Measurements from ENCODE around the gene LAD1. TPM values are rescaled to one million over a fixed set of nuclear protein-coding genes. Genes with fewer than 3 reads are reported as not detected.

The LAD1 gene
- total RNA-seq, 1 donor from 2014 or later = not detected

- intact Hi-C loops (cut with micrococcal nuclease) = no loop called here
Measured at GRCh38 chr1:201364808-201365105, 34.4 kb downstream of the LAD1 start.

DNA sequence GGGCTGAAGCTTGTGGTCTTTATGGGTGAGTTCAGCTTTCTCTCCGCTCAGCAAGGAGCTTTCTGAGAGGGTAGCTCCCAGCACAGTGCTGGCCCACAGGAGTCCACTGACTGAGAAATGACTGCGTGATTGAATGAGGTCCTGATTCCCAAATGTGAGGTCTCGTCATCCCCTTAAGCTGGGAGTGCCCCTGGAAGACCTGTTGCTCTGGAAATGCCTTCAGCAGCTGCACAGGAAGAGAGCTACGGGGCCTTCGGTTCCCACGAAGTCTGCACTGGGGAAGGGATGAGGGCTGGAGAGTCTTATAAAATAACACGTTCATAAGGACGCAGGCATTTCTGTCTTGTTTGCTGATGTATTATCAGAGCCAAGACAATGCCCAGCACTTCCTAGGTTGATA lies 35.7 kb downstream of the LAD1 start:
- intact Hi-C loops (cut with micrococcal nuclease) = no loop called here

GRCh38 chr1:201362906-201363305 lies 36.2 kb downstream of the LAD1 start:
- intact Hi-C loops (cut with micrococcal nuclease) = no loop called here

DNA sequence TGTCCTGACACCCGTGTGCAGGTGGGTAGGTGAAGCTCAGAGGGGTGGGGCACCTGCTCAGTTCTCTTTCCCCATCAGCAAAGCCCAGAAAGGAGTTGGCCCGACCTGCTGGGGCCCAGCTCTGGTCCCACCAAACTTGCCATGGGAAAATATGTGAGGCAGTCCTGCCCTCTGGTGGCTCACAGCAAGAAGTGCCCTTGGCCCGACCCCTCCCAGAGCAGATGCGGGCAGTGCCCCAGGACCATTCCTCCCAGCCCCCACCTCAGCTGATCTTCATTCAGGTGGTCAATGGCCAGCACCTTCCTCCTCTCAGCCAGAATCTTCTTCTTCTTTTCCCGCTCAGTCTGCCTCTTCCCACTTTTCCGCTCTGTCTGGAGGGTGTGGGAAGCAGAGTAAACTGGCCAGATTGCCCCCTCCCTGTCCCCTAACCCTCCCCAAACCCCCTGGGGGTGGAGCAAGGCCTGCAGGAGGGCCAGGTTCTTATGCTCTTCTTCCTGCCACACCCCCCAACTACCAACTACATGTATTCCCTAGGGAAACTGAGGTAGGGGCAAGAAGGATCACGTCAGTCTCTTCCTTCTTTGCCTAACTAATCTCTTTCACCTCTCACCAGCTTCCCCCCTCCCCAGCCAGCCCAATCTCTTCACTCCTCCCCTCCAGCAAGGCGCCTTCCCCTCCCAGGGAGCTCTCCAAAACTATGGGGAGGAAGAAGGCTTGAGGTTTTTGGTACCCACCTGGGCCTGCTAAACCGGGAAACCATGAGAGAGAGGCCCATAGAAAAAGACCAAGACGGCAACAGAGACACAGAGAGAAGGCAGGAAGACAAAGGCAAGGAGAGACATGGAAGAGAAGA lies 37.2 kb downstream of the LAD1 start:
- intact Hi-C loops (cut with micrococcal nuclease) = loop anchor here (1.0 kb wide), 1 partner anchor 108 kb away; no protein-coding TSS in a partner anchor

- intact Hi-C loops (cut with micrococcal nuclease) = loop anchor here (1.0 kb wide), 1 partner anchor 107 kb away; no protein-coding TSS in a partner anchor
Measured at GRCh38 chr1:201360901-201361651, 38.0 kb downstream of the LAD1 start.

DNA sequence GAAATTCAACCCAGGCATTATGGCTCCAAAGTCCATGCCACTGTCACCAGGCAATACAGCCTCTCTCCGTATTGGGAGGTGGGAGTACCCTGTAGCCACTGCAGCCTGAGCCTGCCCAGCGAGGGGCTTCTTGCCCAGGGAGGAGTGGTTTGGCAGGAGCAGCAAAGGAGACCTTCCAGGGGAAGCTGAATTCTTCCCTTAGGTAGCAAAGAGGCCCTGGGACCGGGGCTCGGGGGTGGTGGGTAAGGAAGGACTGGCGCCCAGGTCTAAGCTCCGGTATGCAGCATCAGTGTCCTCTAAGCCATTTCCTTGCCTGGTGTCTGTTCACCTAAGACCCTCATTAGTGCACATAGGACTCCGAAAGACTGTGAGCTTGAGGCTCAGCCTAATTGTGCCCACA lies 38.6 kb downstream of the LAD1 start:
- intact Hi-C loops (cut with micrococcal nuclease) = no loop called here

DNA sequence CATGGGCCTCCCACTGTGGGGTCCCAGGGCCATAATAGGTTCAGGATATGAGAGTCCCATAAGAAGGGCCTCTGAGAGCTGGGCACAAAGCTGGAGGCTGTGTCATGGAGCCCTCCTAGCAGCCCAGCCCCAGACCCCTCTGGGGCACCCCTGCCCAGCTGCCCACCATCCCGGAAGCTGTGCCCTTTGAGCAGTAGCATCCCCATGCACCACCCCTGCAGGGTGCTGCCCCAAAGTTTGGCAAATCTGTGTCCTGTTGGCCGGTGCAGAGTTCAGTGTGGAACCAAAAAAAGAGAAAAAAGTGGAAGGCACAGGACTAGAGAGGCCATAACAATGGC lies 39.3 kb downstream of the LAD1 start:
- intact Hi-C loops (cut with micrococcal nuclease) = no loop called here

GRCh38 chr1:201359031-201359872 lies 39.9 kb downstream of the LAD1 start:
- intact Hi-C loops (cut with micrococcal nuclease) = no loop called here

GRCh38 chr1:201358596-201358995 lies 40.5 kb downstream of the LAD1 start:
- intact Hi-C loops (cut with micrococcal nuclease) = no loop called here

DNA sequence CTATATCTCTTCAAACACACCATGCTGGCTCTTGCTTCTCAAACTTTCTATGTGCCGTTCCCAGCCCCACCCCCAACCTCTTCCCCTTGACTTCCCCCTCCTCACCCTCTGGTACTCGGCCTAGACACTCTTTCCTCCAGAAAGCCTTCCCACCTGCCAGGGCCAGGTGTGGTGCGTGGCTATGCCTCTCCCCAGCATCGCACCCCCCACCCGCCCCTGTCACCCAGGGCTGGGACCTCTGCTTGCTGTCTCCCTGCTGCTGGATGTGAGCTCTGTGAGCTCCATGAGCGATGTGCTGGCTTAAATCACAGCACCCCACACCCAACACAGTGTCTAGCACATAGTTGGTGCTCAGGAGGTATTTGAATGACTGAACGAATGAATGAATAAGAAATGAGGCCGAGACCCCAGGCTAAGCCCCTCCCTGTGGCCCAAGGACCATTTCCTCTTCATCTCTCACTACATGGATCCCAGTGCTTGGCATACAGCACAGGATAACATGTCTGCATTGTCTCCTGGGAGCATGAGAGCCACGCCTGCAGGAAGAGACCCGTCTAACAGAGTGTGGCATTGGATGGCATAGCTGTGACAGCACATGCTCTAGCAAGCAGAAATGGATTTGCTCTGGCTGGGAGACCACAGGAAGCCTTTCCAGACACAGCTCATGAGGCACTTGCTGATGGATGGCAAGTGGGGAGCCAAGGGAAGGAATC lies 41.3 kb downstream of the LAD1 start:
- intact Hi-C loops (cut with micrococcal nuclease) = no loop called here

DNA sequence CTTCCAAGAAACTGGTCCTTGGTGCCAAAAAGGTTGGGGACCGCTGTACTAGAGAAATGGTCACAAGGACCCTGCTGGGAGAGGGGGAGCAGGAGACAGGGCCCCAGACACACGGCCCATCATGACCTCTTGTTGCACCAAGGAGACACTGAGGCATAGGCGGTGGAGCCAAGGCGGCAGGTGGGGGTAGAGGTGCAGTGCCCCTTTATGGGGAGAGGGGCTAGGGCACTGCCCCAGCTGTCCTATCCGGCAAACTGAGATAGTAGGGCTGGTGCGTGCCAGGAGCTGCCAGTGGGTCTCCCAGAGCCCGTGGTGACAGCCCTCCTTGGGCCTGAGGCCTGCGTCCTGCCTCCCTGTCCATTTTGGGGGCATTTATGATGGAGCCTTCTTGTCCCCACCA lies 41.9 kb downstream of the LAD1 start:
- intact Hi-C loops (cut with micrococcal nuclease) = no loop called here

- intact Hi-C loops (cut with micrococcal nuclease) = no loop called here
Measured at GRCh38 chr1:201356701-201357100, 42.4 kb downstream of the LAD1 start.

- intact Hi-C loops (cut with micrococcal nuclease) = no loop called here
Measured at GRCh38 chr1:201356236-201356635, 42.9 kb downstream of the LAD1 start.

GRCh38 chr1:201355471-201355870 lies 43.7 kb downstream of the LAD1 start:
- intact Hi-C loops (cut with micrococcal nuclease) = no loop called here

DNA sequence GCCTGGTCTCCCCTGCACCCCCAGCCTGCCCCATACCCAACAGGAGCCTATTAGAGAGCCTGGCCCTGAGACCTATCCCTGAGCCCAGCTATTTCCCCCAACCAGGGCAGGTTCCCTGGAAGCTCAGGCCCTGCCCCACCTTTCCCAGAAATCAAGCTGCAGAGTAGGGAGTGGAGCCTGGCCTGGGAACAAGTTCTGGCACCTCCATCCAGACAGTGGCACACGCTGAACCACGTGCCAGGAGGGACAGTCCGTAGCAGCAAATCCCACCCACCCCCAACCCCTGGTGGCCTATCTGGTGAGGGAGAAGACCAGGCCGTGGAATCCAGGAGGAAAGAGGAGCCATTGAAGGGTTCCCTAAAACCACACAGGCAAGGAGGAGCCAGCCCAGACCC lies 44.2 kb downstream of the LAD1 start:
- intact Hi-C loops (cut with micrococcal nuclease) = no loop called here

- intact Hi-C loops (cut with micrococcal nuclease) = no loop called here
Measured at GRCh38 chr1:201354151-201354900, 44.8 kb downstream of the LAD1 start.

DNA sequence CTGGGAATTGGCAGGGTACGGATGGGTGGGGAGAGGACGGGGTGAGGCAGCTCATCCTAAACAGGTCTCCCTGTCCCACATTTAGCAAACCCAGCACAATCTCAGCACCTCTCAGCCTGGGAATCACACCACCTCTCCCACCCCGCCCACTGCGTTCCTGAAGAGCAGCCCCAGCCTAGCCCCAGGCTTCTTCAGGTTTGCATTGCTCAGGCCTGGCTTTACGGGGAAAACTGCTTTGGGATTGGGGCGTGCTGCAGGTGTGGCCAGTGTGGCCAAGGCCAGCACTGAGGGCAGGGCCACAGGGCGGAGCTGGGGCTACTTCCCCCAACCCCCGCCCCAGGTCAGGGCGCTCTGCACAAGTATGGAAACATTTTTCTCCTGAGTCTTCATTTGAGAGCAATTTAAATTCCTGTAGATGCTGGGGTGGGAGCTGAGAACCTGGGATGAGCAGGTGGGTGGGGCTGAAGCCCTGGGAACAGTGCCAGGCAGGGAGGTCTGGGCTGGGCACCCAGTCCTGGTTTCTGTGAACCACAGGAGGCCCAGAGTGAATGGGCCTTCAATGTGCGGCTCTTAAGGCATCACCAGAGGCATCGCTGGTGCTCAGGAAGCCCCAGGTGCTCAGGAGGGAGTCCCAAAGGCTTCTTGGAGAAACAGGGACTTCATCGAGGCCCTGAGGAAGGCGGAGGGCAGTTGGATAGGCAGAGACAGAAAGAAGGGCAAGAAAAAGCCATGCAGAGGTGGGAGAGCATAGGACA lies 45.8 kb downstream of the LAD1 start:
- intact Hi-C loops (cut with micrococcal nuclease) = no loop called here

DNA sequence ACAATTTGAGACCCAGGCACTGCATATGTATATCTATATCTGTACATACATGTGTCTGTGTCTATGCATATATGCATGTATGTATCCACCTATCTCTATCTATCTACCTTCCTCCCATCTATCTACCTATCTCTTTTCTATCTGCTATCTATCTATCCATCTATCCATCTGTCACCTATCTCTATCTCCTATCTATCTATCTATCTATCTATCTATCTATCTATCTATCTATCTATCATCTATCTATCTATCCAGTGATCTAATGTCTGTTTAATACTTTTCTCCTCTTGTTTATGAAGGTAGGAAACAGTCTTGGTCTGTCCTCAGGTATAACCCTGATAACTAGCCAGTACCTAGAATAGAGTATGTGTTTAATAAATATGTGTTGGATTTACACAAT lies 47.5 kb downstream of the LAD1 start:
- intact Hi-C loops (cut with micrococcal nuclease) = no loop called here

- intact Hi-C loops (cut with micrococcal nuclease) = no loop called here
Measured at GRCh38 chr1:201350884-201351283, 48.2 kb downstream of the LAD1 start.

GRCh38 chr1:201350361-201350725 lies 48.8 kb downstream of the LAD1 start:
- intact Hi-C loops (cut with micrococcal nuclease) = no loop called here
